ENCODE data around the gene TNFRSF18. TPM values are rescaled to one million over a fixed set of nuclear protein-coding genes. Genes with fewer than 3 reads are reported as not detected.

The TNFRSF18 gene
- total and polyA plus RNA-seq, 2 experiments from 2014 or later, result 1.1 to 1.5 TPM

GRCh38 chr1:1223891-1224290 is 17.5 kb upstream of the TNFRSF18 start:
- Mint-ChIP-seq H3K4me3 (no peak overlapping the region), H3K36me3 (ENCODE audit: low read depth) (peaks cover 32% of the 10 kb centered on the region), H3K27ac (no peak overlapping the region), H3K9me3 (no peaks in the 10 kb centered on the region; the same call in 2 of the 3 replicates), H3K4me1 (no peaks in the 10 kb centered on the region), H3K27me3 (ENCODE audit: insufficient read depth, low read depth, poor library complexity) (peaks cover 11% of the 10 kb centered on the region)
- DNase-seq (ENCODE audit: low spot score), result no peak
- Histone ChIP-seq H4K20me1 (replicated peaks; ENCODE audit: insufficient read depth) (peaks cover 5% of the 10 kb centered on the region; the same call in 1 of the 2 replicates), H3K4me1 (ENCODE audit: insufficient read depth) (no peaks in the 10 kb centered on the region), H3K4me2 (no peak overlapping the region), H3K36me3 (ENCODE audit: insufficient read depth) (peaks cover 3% of the 10 kb centered on the region; the same call in 1 of the 2 replicates), H3F3A (replicated peaks; ENCODE audit: low read depth) (no peaks in the 10 kb centered on the region), H3K27me3 (ENCODE audit: insufficient read depth) (no peaks in the 10 kb centered on the region), H3K27ac (ENCODE audit: low read depth) (no peak overlapping the region), H2AFZ (no peak overlapping the region), H3K79me2 (replicated peaks; ENCODE audit: insufficient read depth) (peaks cover 7% of the 10 kb centered on the region; the same call in 1 of the 2 replicates), H3K9me2 (ENCODE audit: insufficient read depth) (no peaks in the 10 kb centered on the region), H3K4me3 (no peak overlapping the region)
- no peak for TF ChIP-seq ETS1 (IDR thresholded peaks at IDR 0.05)
- TF ChIP-seq ZNF114 (CRISPR knock-in tag; IDR thresholded peaks at IDR 0.05), result no peak
- ATAC-seq, result no peak

- Histone ChIP-seq H3K4me3 (no peak overlapping the region), H3K4me1 (ENCODE audit: insufficient read depth) (no peaks in the 10 kb centered on the region), H3K36me3 (ENCODE audit: insufficient read depth) (peaks cover 3% of the 10 kb centered on the region; the same call in 1 of the 2 replicates), H3K4me2 (no peak overlapping the region), H3F3A (replicated peaks; ENCODE audit: low read depth) (no peaks in the 10 kb centered on the region), H3K27me3 (ENCODE audit: insufficient read depth) (no peaks in the 10 kb centered on the region), H4K20me1 (replicated peaks; ENCODE audit: insufficient read depth) (peaks cover 5% of the 10 kb centered on the region; the same call in 1 of the 2 replicates), H2AFZ (no peak overlapping the region), H3K27ac (ENCODE audit: low read depth) (no peak overlapping the region), H3K9me2 (ENCODE audit: insufficient read depth) (no peaks in the 10 kb centered on the region), H3K79me2 (replicated peaks; ENCODE audit: insufficient read depth) (0 out of 2 replicates have a peak, but pooled peaks cover under 1% of the 10 kb centered on the region)
- TF ChIP-seq NANOG (IDR thresholded peaks at IDR 0.05; ENCODE audit: borderline replicate concordance), result no peak
- no peak for TF ChIP-seq EZH2 (IDR thresholded peaks at IDR 0.05; ENCODE audit: low read depth, unreplicated experiment)
- Mint-ChIP-seq H3K9me3 (no peaks in the 10 kb centered on the region; the same call in 2 of the 3 replicates), H3K4me3 (no peak overlapping the region), H3K27ac (no peak overlapping the region), H3K27me3 (ENCODE audit: insufficient read depth, low read depth, poor library complexity) (peaks cover 11% of the 10 kb centered on the region), H3K4me1 (no peaks in the 10 kb centered on the region), H3K36me3 (ENCODE audit: low read depth) (peaks cover 33% of the 10 kb centered on the region)
- ATAC-seq (no peak), DNase-seq (ENCODE audit: low spot score) (no peak)
Measured at GRCh38 chr1:1223321-1223720, 16.9 kb upstream of the TNFRSF18 start.

- Histone ChIP-seq H2AFZ (no peak overlapping the region), H3K4me2 (no peak overlapping the region), H3F3A (replicated peaks; ENCODE audit: low read depth) (no peaks in the 10 kb centered on the region), H3K4me1 (ENCODE audit: insufficient read depth) (no peaks in the 10 kb centered on the region), H3K9me2 (ENCODE audit: insufficient read depth) (no peaks in the 10 kb centered on the region), H3K79me2 (replicated peaks; ENCODE audit: insufficient read depth) (no peaks in the 10 kb centered on the region), H3K36me3 (ENCODE audit: insufficient read depth) (peaks cover 3% of the 10 kb centered on the region; the same call in 1 of the 2 replicates), H3K27me3 (ENCODE audit: insufficient read depth) (no peaks in the 10 kb centered on the region), H4K20me1 (replicated peaks; ENCODE audit: insufficient read depth) (peaks cover 5% of the 10 kb centered on the region; the same call in 1 of the 2 replicates), H3K4me3 (no peak overlapping the region), H3K27ac (ENCODE audit: low read depth) (no peak overlapping the region)
- no peaks in the 10 kb centered on the region for H3K4me1 Mint-ChIP-seq
- H3K27ac Mint-ChIP-seq, result peak overlapping the region; percentile 51; the same call in 1 of the 2 replicates
- no peak overlapping the region for H3K4me3 Mint-ChIP-seq
- H3K36me3 Mint-ChIP-seq (ENCODE audit: low read depth), result peaks cover 36% of the 10 kb centered on the region
- DNase-seq (ENCODE audit: low spot score), result no peak
- H3K9me3 Mint-ChIP-seq, result no peaks in the 10 kb centered on the region; the same call in 2 of the 3 replicates
- no peak for ATAC-seq
- peaks cover 11% of the 10 kb centered on the region for H3K27me3 Mint-ChIP-seq (ENCODE audit: insufficient read depth, low read depth, poor library complexity)
- TF ChIP-seq ZNF331 (CRISPR knock-in tag; IDR thresholded peaks at IDR 0.05; ENCODE audit: low read depth), result no peak
- TF ChIP-seq ZNF114 (CRISPR knock-in tag; IDR thresholded peaks at IDR 0.05), result no peak
- TF ChIP-seq, protein P1, sequence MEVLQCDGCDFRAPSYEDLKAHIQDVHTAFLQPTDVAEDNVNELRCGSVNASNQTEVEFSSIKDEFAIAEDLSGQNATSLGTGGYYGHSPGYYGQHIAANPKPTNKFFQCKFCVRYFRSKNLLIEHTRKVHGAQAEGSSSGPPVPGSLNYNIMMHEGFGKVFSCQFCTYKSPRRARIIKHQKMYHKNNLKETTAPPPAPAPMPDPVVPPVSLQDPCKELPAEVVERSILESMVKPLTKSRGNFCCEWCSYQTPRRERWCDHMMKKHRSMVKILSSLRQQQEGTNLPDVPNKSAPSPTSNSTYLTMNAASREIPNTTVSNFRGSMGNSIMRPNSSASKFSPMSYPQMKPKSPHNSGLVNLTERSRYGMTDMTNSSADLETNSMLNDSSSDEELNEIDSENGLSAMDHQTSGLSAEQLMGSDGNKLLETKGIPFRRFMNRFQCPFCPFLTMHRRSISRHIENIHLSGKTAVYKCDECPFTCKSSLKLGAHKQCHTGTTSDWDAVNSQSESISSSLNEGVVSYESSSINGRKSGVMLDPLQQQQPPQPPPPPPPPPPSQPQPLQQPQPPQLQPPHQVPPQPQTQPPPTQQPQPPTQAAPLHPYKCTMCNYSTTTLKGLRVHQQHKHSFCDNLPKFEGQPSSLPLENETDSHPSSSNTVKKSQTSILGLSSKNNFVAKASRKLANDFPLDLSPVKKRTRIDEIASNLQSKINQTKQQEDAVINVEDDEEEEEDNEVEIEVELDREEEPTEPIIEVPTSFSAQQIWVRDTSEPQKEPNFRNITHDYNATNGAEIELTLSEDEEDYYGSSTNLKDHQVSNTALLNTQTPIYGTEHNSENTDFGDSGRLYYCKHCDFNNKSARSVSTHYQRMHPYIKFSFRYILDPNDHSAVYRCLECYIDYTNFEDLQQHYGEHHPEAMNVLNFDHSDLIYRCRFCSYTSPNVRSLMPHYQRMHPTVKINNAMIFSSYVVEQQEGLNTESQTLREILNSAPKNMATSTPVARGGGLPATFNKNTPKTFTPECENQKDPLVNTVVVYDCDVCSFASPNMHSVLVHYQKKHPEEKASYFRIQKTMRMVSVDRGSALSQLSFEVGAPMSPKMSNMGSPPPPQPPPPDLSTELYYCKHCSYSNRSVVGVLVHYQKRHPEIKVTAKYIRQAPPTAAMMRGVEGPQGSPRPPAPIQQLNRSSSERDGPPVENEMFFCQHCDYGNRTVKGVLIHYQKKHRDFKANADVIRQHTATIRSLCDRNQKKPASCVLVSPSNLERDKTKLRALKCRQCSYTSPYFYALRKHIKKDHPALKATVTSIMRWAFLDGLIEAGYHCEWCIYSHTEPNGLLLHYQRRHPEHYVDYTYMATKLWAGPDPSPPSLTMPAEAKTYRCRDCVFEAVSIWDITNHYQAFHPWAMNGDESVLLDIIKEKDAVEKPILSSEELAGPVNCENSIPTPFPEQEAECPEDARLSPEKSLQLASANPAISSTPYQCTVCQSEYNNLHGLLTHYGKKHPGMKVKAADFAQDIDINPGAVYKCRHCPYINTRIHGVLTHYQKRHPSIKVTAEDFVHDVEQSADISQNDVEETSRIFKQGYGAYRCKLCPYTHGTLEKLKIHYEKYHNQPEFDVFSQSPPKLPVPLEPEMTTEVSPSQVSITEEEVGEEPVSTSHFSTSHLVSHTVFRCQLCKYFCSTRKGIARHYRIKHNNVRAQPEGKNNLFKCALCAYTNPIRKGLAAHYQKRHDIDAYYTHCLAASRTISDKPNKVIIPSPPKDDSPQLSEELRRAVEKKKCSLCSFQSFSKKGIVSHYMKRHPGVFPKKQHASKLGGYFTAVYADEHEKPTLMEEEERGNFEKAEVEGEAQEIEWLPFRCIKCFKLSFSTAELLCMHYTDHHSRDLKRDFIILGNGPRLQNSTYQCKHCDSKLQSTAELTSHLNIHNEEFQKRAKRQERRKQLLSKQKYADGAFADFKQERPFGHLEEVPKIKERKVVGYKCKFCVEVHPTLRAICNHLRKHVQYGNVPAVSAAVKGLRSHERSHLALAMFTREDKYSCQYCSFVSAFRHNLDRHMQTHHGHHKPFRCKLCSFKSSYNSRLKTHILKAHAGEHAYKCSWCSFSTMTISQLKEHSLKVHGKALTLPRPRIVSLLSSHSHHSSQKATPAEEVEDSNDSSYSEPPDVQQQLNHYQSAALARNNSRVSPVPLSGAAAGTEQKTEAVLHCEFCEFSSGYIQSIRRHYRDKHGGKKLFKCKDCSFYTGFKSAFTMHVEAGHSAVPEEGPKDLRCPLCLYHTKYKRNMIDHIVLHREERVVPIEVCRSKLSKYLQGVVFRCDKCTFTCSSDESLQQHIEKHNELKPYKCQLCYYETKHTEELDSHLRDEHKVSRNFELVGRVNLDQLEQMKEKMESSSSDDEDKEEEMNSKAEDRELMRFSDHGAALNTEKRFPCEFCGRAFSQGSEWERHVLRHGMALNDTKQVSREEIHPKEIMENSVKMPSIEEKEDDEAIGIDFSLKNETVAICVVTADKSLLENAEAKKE (CRISPR knock-in tag; IDR thresholded peaks at IDR 0.05), result no peak
- TF ChIP-seq ETS1 (IDR thresholded peaks at IDR 0.05), result no peak
- TF ChIP-seq NANOG (IDR thresholded peaks at IDR 0.05; ENCODE audit: borderline replicate concordance), result no peak
Measured at GRCh38 chr1:1222575-1223225, 16.3 kb upstream of the TNFRSF18 start.
